ENCODE results near the gene PLP1.

PLP1 gene, protein sequence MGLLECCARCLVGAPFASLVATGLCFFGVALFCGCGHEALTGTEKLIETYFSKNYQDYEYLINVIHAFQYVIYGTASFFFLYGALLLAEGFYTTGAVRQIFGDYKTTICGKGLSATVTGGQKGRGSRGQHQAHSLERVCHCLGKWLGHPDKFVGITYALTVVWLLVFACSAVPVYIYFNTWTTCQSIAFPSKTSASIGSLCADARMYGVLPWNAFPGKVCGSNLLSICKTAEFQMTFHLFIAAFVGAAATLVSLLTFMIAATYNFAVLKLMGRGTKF

DNA sequence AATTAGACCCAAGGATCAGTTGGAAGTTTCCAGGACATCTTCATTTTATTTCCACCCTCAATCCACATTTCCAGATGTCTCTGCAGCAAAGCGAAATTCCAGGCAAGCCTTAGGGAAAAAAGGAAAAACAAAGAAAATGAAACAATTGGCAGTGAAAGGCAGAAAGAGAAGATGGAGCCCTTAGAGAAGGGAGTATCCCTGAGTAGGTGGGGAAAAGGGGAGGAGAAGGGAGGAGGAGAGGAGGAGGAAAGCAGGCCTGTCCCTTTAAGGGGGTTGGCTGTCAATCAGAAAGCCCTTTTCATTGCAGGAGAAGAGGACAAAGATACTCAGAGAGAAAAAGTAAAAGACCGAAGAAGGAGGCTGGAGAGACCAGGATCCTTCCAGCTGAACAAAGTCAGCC, at the start of gene PLP1:
TSS of gene PLP1 (plus strand) at position 295 of the 400 bp plus-strand sequence. CDS start 156 bp downstream, outside the sequence.
- H3K4me3 ChIP-seq (ENCODE audit: low read length): no peak within 1 kb of the TSS
- TF ChIP-seq, protein P1, sequence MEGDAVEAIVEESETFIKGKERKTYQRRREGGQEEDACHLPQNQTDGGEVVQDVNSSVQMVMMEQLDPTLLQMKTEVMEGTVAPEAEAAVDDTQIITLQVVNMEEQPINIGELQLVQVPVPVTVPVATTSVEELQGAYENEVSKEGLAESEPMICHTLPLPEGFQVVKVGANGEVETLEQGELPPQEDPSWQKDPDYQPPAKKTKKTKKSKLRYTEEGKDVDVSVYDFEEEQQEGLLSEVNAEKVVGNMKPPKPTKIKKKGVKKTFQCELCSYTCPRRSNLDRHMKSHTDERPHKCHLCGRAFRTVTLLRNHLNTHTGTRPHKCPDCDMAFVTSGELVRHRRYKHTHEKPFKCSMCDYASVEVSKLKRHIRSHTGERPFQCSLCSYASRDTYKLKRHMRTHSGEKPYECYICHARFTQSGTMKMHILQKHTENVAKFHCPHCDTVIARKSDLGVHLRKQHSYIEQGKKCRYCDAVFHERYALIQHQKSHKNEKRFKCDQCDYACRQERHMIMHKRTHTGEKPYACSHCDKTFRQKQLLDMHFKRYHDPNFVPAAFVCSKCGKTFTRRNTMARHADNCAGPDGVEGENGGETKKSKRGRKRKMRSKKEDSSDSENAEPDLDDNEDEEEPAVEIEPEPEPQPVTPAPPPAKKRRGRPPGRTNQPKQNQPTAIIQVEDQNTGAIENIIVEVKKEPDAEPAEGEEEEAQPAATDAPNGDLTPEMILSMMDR (IDR thresholded peaks at IDR 0.05; ENCODE audit: insufficient read depth, low read depth, low read length, missing control alignments): no peak
- DNase-seq (ENCODE audit: low read depth): no peak

DNA sequence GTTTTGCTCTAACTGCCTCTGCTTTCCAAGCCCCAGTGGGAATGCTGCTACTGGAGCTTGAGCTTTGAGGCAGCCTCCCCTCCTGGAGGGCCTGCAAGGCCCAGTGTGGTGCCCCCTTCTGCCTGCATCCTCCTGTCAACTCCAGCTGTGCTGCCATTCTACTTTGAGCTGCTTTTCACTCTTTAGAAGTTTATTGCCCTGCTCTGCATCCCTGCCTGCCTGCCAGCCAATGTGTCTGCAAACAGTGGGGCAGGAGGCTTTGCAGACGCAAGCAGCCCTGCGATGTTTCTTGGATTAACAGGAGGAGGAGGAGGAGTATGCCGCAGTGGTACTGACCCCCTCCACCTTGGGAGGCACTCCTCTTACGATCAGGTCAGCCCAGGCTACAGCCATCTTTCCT, 49.5 kb upstream of the PLP1 start:
- TF ChIP-seq, protein P1 (IDR thresholded peaks at IDR 0.05; ENCODE audit: insufficient read depth, low read depth, low read length, missing control alignments): no peak
- H3K4me3 ChIP-seq (ENCODE audit: low read length): no peak overlapping the region
- DNase-seq (ENCODE audit: low read depth): no peak

DNA sequence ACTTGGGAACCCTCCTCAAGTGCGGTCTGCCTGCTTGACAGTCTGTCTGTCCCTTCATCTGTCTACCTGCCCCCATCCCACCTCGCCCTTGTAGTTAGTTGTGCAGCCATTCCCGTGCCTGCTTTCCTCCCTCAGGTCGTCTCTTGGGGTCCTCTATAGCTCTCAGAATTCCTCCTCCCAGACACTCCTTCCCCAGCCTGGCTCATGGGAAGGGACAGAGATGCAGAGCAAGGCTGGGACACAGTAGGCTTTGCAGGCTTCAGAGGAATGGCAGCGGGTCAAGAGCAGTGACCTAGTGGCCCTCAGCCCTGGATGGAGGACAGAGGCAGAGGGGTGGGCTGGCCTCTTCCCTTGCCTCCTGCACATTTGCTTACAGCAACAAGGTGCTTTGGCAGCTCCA, 47.6 kb upstream of the PLP1 start:
- no peak overlapping the region for H3K4me3 ChIP-seq (ENCODE audit: low read length)
- DNase-seq (ENCODE audit: low read depth): no peak
- TF ChIP-seq, protein P1 (IDR thresholded peaks at IDR 0.05; ENCODE audit: insufficient read depth, low read depth, low read length, missing control alignments): no peak

DNA sequence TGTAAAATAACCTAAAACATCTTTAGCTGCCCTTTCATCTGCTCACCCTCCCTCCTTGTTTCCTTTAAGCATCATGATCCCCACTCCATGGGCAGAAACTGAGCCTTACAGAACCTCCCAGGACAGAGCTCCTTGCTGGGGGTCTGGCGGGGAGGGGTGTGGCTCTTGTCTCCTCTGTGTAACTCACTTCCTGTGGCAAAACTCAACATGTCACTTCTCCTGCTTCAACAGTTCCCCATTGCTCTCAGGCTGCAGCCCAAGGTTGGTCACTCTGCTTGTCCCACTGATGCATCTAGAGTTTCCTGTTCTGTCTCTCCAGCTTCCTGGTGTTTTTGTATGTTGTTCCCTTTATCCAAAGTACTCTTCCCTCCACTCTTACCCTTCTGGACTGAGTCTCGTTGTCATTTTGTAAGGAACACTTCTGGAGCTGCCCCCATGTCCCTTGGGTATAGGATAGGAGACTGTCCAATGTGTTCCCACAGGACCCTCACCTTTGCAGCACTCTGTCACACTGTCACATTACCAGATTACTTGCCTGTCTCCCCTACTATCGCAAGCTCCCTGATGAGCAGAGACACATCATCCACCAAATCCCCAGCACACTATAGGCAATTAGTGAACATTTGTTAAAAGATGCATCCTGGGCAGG, 46.4 kb upstream of the PLP1 start:
- no peak overlapping the region for H3K4me3 ChIP-seq (ENCODE audit: low read length)
- peak; percentile 24 for DNase-seq (ENCODE audit: low read depth)
- TF ChIP-seq, protein P1 (IDR thresholded peaks at IDR 0.05; ENCODE audit: insufficient read depth, low read depth, low read length, missing control alignments): no peak

DNA sequence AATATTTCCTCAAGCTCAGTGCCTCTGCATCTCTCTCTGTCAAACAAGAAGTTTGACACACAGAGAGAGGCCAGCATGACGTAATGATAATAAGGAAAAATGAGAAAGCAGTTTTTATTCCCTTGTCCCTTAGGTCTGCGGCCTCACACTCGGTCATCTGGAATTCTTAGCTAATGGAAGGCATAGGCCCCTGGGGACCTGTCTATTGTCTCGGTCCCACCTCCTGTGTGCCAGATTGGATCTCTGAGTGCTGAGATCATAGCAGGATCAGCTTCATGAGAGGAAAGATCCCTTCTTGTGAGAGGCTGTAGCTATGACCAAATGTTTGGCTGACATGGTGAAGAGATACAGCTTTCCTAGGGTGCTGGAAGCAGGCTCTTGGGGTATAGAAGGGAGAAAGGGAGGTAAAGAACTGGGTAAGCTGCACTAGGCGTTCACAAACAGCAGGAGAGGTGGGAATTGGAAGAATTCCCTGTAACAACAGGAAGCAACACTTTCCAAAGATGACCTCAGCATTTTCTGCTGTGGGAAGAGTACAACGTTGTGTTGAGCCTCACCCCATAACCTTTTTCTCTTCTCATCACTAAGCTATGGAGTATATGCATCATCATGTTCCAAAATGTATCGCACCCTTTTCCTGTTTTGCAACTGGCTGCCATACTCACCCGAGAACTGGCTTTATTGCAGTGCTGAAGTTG, 45.7 kb upstream of the PLP1 start:
- peak; percentile 88 for DNase-seq (ENCODE audit: low read depth)
- H3K4me3 ChIP-seq (ENCODE audit: low read length): no peak overlapping the region
- TF ChIP-seq, protein P1 (IDR thresholded peaks at IDR 0.05; ENCODE audit: insufficient read depth, low read depth, low read length, missing control alignments): no peak

DNA sequence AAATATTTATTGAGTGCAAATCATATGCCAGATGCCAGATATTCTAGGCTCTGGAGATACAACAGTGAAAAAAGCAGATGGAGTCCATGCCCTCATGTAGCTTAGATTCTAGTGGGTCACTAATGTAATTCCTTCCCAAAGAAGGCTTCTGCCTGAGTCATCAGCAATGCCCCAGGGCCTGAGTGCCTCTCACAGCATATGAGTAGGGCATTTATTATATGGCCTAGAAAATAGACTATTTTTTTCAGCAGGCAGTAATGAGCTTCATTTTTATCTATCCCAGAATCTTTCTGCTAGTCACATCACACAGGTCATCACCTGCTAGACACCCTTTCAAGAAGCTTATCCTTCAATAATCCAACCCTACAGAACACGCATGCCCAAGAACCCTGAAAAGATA, 43.6 kb upstream of the PLP1 start:
- DNase-seq (ENCODE audit: low read depth): peak; percentile 29
- no peak overlapping the region for H3K4me3 ChIP-seq (ENCODE audit: low read length)
- TF ChIP-seq, protein P1 (IDR thresholded peaks at IDR 0.05; ENCODE audit: insufficient read depth, low read depth, low read length, missing control alignments): no peak
